Left colon (tissue), 2 donors: ENCODE data around the gene UGT1A10. TPM values are rescaled to one million over a fixed set of nuclear protein-coding genes. Genes with fewer than 3 reads are reported as not detected.

Source experiments
- ATAC-seq: fragments of 200-7000 bp; cut with Tn5 transposase; one replicate; pipeline ENCODE4 v1.9.1; 2020; ENCODE audit warnings: mild to moderate bottlenecking, moderate library complexity
- DNase-seq, 2 donors: peaks; one replicate each; pipeline ENCODE4 v3.0.0-alpha.2; 2020
- intact Hi-C, 2 donors: fragments of 100-400 bp; cut with DNase I in 1 of 2; cut with micrococcal nuclease in 1 of 2; formaldehyde crosslinking; loops; one replicate each; pipeline versions ENCODE4 v1.11.2 to v1.14.0; 2022; cut with DNase I, micrococcal nuclease
- total RNA-seq, 2 donors: library from RNA; stranded (reverse); fragmentation: NEBNext Ultra II Directional; extraction: Animal tissue kit (Norgen Biotek cat#: 25700); gene quantifications; one replicate each; pipeline ENCODE4 v1.2.1, GENCODE V29; 2021
- donor health status: DM: no; HTN: no; CAD: no.
- donor health status: DM: yes; HTN: yes; CAD: no.

Gene UGT1A10
- total RNA-seq, 2 donors from 2014 or later: 84.8 to 112 TPM

- intact Hi-C loops: no loop called here
- ATAC-seq (no peak), DNase-seq (no peak)
Measured at GRCh38 chr2:233793465-233794127, 157.3 kb downstream of the UGT1A10 start.

GRCh38 chr2:233794128-233794658, 157.9 kb downstream of the UGT1A10 start:
- DNase-seq (no peak), ATAC-seq (no peak)
- intact Hi-C loops: no loop called here

- ATAC-seq (no peak), DNase-seq (no peak)
- intact Hi-C loops: no loop called here
Measured at GRCh38 chr2:233795735-233796171, 159.5 kb downstream of the UGT1A10 start.

GRCh38 chr2:233796254-233796653, 160.0 kb downstream of the UGT1A10 start:
- ATAC-seq: no peak
- intact Hi-C loops: no loop called here
- no peak for DNase-seq

- intact Hi-C loops: no loop called here
- DNase-seq (no peak), ATAC-seq (no peak)
Measured at GRCh38 chr2:233798335-233799086, 162.3 kb downstream of the UGT1A10 start.

GRCh38 chr2:233799087-233799665, 162.9 kb downstream of the UGT1A10 start:
- intact Hi-C loops: no loop called here
- no peak for ATAC-seq
- DNase-seq: no peak

- intact Hi-C loops: no loop called here
- ATAC-seq (no peak), DNase-seq (no peak)
Measured at GRCh38 chr2:233799716-233800115, 163.5 kb downstream of the UGT1A10 start.

- ATAC-seq: no peak
- intact Hi-C loops: no loop called here
- no peak for DNase-seq
Measured at GRCh38 chr2:233800208-233800607, 164.0 kb downstream of the UGT1A10 start.

GRCh38 chr2:233801357-233802131, 165.3 kb downstream of the UGT1A10 start:
- ATAC-seq (no peak), DNase-seq (no peak)
- intact Hi-C loops: no loop called here

GRCh38 chr2:233802132-233802815, 166.0 kb downstream of the UGT1A10 start:
- intact Hi-C loops: no loop called here
- ATAC-seq (no peak), DNase-seq (no peak)

- no peak for DNase-seq
- intact Hi-C loops: no loop called here
- ATAC-seq: no peak
Measured at GRCh38 chr2:233803292-233803911, 167.2 kb downstream of the UGT1A10 start.

- intact Hi-C loops: no loop called here
- ATAC-seq (no peak), DNase-seq (no peak)
Measured at GRCh38 chr2:233803994-233804393, 167.7 kb downstream of the UGT1A10 start.

- intact Hi-C loops: no loop called here
- no peak for ATAC-seq
- DNase-seq: no peak
Measured at GRCh38 chr2:233807215-233807865, 171.1 kb downstream of the UGT1A10 start.

- intact Hi-C loops: no loop called here
- DNase-seq: no peak
Measured at GRCh38 chr2:233807966-233808935, 172.0 kb downstream of the UGT1A10 start.

GRCh38 chr2:233810385-233810784, 174.1 kb downstream of the UGT1A10 start:
- no peak for ATAC-seq
- no peak for DNase-seq
- intact Hi-C loops: no loop called here

More at GRCh38 chr2:233807966-233808935, 172.0 kb downstream of the UGT1A10 start:
- no peak for ATAC-seq

GRCh38 chr2:233811087-233811486, 174.8 kb downstream of the UGT1A10 start:
- intact Hi-C loops: no loop called here
- DNase-seq: no peak
- no peak for ATAC-seq

GRCh38 chr2:233811732-233812131, 175.5 kb downstream of the UGT1A10 start:
- DNase-seq (no peak), ATAC-seq (no peak)
- intact Hi-C loops: no loop called here
